ENCODE measurements around the gene EDN2.

Gene EDN2

DNA sequence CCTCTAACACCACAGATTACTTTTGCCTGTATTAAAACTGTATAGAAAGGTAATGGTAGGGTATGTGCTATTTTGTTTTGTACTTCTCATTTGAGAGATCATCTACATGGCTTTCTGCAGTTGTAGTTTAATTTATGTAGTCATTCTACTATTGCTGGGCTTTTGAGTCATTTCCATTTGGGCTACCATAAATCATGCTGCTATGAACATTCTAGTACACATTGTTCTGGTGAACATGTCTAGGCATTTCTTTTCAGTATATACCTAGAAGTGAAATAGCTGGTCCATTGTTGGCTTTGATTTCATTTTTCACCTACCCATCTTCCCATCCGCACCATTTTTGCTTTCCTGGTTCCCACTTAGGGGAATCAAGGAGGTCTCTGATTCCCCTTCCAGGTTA lies 18.7 kb downstream of the EDN2 start:
- DNase-seq (ENCODE audit: low read depth in 2 of 2) = no peak

GRCh38 chr1:41464885-41465284 lies 19.6 kb downstream of the EDN2 start:
- DNase-seq (ENCODE audit: low read depth in 2 of 2) = no peak

DNA sequence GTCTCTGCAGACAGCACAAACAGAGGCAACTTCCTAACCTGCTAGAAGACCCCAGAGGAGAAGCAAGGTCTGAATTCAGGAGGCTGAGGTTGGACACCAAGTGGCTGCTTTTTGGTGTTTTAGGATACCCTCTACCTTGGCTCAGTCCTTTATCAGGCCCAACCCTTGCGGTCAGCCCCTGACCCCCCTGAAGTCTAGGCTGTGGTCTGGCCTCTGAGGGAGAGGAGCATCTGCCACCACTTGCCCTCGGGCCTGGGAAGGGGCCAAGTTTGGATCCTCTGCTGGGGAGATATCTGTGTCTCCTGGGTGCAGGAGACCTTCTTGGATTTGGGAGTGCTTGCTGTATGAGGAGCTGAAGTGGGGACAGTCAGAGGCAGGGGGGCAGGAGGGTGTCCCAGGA lies 21.0 kb downstream of the EDN2 start:
- DNase-seq (ENCODE audit: low read depth in 2 of 2) = no peak

DNA sequence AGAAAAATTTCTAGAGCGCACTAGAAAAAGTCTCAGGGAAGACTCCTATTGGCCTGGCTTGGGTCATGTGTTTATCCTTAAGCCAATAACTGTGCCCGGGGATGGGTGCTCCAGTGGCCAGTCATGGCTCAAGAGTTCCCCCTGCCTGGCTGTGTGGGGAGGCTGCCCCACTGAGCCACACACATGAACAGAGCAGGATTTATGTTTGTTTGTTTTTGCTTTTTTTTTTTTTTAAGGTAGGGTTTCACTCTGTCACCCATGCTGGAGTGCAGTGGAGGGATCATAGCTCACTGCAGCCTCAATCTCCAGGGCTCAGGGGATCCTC lies 21.8 kb downstream of the EDN2 start:
- DNase-seq (ENCODE audit: low read depth in 2 of 2) = no peak

DNA sequence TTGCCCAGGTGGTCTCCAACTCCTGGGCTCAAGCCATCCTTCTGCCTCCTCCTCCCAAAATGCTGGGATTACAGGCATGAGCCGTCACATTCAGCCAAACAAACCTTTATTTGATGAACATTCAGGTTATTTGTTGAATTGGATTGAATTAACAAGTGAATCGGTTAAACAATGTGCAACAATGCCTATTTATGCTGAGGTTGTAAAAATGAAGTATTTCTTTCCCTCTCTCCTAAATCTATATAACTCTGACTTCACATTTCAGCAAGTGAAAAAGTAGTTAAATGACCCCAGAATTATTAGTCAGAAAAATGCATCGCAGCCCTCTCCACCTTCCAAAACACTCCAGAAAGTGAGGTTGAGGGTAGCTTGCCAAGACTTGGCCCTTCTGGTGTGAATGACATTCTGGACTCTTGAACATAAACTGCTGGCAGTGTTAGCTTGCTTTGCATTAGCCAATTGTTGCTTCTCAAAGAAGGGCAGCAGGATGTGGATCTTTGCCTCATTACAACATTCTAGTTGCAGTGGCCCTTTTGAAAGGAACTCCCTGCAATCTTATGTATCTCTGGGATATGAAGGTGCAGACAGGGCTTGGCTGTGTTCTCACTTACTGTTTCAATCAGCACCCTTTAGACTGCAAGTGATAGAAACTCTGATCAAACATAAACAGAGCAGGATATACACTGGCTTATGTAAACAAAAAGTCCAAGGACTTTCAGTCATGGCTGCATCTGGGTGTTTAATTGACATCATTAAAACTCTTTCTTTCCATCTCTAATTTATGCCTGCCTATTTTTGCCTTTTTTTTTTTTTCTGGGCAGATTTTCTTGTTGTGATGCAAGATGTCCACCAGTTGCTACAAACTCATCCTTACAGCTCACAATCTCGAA lies 22.4 kb downstream of the EDN2 start:
- no peak for DNase-seq (ENCODE audit: low read depth in 2 of 2)

DNA sequence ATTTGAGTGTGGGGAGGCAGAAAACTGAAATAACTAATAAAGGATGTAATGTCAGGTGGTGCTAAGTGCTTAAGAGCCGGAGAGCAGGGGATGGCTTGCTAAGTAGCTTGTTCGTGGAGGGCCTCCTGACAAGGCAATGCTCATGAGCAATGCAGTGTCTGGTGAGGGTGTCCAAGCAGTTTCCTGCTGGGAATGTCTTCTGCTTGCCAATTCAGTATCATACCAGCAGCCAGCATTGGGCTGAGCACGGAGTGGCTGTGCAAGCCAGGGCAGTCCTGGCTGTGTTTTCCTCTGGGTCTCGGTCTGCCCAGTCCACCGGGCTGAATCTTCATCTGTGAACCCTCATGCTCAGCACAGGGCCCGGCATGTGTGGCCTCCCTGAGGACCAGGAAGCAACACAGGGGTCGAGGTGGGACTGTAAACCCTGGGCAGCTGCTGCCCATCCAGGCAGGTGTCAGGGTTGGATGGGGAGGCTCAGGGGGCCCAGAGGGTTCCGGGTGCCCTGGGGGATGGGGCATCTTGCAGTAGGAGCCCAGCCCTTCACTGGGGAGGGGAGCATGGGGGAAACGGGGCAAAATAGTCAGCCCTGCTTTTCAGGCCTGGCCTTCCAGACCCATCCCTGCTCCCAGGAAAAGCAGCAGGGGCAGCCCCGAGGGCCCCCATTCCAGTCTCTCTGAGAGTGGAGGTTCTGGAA lies 27.5 kb downstream of the EDN2 start:
- DNase-seq (ENCODE audit: low read depth in 2 of 2) = no peak

GRCh38 chr1:41455479-41456332 lies 28.8 kb downstream of the EDN2 start:
- no peak for DNase-seq (ENCODE audit: low read depth in 2 of 2)

- no peak for DNase-seq (ENCODE audit: low read depth in 2 of 2)
These were observed 30.1 kb downstream of the EDN2 start for GRCh38 chr1:41454406-41454805.

GRCh38 chr1:41452704-41453290 lies 31.7 kb downstream of the EDN2 start:
- no peak for DNase-seq (ENCODE audit: low read depth in 2 of 2)

GRCh38 chr1:41450747-41451285 lies 33.7 kb downstream of the EDN2 start:
- no peak for DNase-seq (ENCODE audit: low read depth in 2 of 2)

GRCh38 chr1:41449326-41449921 lies 35.1 kb downstream of the EDN2 start:
- DNase-seq (ENCODE audit: low read depth in 2 of 2) = no peak

DNA sequence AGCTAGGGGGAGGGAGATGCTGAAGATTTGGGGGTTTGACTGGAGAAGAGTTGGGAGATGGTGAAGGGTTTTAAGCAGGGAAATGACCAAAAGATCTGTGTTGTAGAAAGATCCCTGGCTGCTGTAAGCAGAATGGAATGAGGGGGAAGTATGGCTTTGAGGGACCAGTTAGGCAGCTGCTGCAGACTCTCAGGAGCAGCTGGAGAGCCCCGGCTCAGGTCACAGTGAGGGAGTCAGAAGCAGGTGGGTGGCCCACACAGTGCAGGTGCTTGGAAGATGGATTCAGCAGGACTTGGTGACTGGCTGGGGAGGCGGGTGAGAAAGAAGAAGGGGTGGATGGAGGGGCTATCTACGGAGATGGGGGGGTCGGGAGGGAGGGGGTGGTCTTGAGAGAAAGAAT lies 35.7 kb downstream of the EDN2 start:
- DNase-seq (ENCODE audit: low read depth in 2 of 2) = no peak

DNA sequence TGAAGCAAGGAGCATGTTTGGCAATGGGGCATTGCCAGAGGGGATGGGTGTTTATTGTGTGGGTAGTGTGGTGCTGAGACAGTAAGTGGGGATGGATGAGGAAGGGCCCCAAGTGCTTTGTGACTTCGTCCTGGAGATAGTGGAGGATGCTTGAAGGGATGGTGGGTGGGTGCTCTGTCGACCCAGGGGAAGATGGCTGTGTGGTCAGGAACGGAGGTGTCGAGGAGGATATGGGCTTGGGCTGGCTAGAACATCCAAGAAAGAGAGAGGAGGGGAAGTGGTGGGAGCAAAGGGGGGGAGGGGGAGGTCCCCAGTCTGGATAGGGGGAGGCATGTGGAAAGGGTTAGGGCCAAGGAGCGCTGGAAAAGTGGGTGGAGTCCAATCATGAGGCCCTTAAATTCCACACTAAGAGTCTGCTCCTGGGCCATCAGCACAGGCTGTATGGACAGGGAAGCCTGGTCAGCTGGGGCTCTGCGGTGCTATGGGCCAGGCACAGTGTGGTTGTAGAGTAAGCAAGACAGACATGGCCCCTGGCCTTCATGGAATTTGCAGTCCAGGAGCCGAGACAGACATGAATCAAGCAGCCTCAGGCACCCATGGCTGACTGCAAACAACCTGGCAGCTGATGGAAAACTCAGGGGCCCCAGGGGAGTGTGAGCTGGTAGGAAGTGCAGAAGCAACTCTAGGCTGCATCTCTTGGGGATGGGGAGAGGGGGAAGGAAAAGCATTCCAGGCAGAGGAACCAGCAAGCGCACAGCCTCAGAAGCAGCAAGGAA lies 36.3 kb downstream of the EDN2 start:
- no peak for DNase-seq (ENCODE audit: low read depth in 2 of 2)

GRCh38 chr1:41446851-41447610 lies 37.5 kb downstream of the EDN2 start:
- no peak for DNase-seq (ENCODE audit: low read depth in 2 of 2)

- no peak for DNase-seq (ENCODE audit: low read depth in 2 of 2)
These were observed 39.7 kb downstream of the EDN2 start for GRCh38 chr1:41444785-41445184.

GRCh38 chr1:41444246-41444645 lies 40.2 kb downstream of the EDN2 start:
- DNase-seq (ENCODE audit: low read depth in 2 of 2) = no peak

GRCh38 chr1:41442697-41443251 lies 41.7 kb downstream of the EDN2 start:
- no peak for DNase-seq (ENCODE audit: low read depth in 2 of 2)

- no peak for DNase-seq (ENCODE audit: low read depth in 2 of 2)
These were observed 44.0 kb downstream of the EDN2 start for GRCh38 chr1:41440321-41441085.

DNA sequence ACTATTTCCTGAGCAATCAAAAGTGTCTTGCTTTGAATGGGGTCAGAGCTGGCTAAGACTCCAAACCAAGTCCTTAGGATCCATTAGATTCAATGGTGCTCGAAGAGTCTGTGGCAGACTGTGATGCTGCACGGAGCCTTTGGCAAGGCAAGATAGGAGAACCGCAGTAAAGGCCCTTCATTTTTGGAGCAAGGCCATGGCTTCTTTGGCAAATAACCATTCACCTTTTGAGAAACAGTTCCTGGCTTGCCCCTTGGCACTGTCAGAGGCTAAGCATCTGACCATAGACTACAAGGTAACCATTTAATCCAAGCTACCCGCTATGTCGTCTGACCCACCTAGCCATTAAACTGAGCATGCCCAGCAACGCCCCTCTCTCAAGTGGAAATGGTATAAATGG lies 45.2 kb downstream of the EDN2 start:
- no peak for DNase-seq (ENCODE audit: low read depth in 2 of 2)

Measured in stimulated activated CD8-positive, alpha-beta memory T cell treated with anti-CD3 and anti-CD28 coated beads, Interleukin-7, amount 100 ng/mL, for 4 hours (primary cell).